Calu3 (cell line): ENCODE results near the gene WASF3. TPM values are rescaled to one million over a fixed set of nuclear protein-coding genes. Genes with fewer than 3 reads are reported as not detected.

Experiments
- BruUV-seq: library from RNA; stranded (reverse); fragments of 400-500 nt; replicated peaks from 2 replicates; lab custom pipeline; 2021; lab: Mats Ljungman, UMichigan
- CTCF ChIA-PET: fragments of 300-600 bp; sonication (Branson Sonifier 250); formaldehyde crosslinking; loops from one replicate; lab custom pipeline; 2022; ENCODE audit warnings: antibody characterized with exemption; lab: Charles Lee
- DNase-seq: peaks from one replicate; pipeline ENCODE4 v3.0.0; 2022
- H3K27ac Mint-ChIP-seq: one replicate; pipeline ENCODE4 v1.8.0; 2022; ENCODE audit warnings: mixed read lengths; ENCODE audit not compliant: unreplicated experiment
- H3K27me3 Mint-ChIP-seq: one replicate; pipeline ENCODE4 v1.8.0; 2022; ENCODE audit warnings: mixed read lengths; ENCODE audit not compliant: unreplicated experiment
- H3K36me3 Mint-ChIP-seq: one replicate; pipeline ENCODE4 v1.8.0; 2022; ENCODE audit warnings: mild to moderate bottlenecking, moderate library complexity, mixed read lengths; ENCODE audit not compliant: insufficient read depth, unreplicated experiment
- H3K4me1 Mint-ChIP-seq: one replicate; pipeline ENCODE4 v1.8.0; 2022; ENCODE audit warnings: mild to moderate bottlenecking, low read depth, mixed read lengths; ENCODE audit not compliant: unreplicated experiment
- H3K4me3 Mint-ChIP-seq: one replicate; pipeline ENCODE4 v1.8.0; 2022; ENCODE audit warnings: mild to moderate bottlenecking, low read depth, moderate library complexity, mixed read lengths; ENCODE audit not compliant: unreplicated experiment
- H3K9me3 Mint-ChIP-seq: one replicate; pipeline ENCODE4 v1.8.0; 2022; ENCODE audit warnings: low read depth, mixed read lengths; ENCODE audit not compliant: unreplicated experiment
- CTCF ChIP-seq: fragments of 200-600 bp; IDR thresholded peaks from one replicate; pipeline ENCODE4 v1.8.0; 2022; ENCODE audit warnings: antibody characterized with exemption; ENCODE audit not compliant: unreplicated experiment
- intact Hi-C: fragments of 100-400 bp; cut with micrococcal nuclease; formaldehyde crosslinking; loops from one replicate; pipeline ENCODE4 v1.10.0; 2022; ENCODE audit not compliant: unreplicated experiment
- total RNA-seq: library from RNA; stranded (reverse); gene quantifications from 2 replicates; pipeline ENCODE4 v1.2.3, GENCODE V29; 2022

WASF3 gene
- total RNA-seq, 1 experiment from 2014 or later = 8.7 TPM

GRCh38 chr13:26523007-26523406, 34.5 kb upstream of the WASF3 start:
- H3K4me1 Mint-ChIP-seq = no peaks in the 10 kb centered on the region
- H3K4me3 Mint-ChIP-seq = no peak overlapping the region
- no TSS peak for BruUV-seq
- DNase-seq = no peak
- TF ChIP-seq CTCF = no peak
- CTCF ChIA-PET = no interaction called here
- peaks cover 46% of the 10 kb centered on the region for H3K27me3 Mint-ChIP-seq
- H3K9me3 Mint-ChIP-seq = no peaks in the 10 kb centered on the region
- intact Hi-C loops = no loop called here
- H3K36me3 Mint-ChIP-seq = no peaks in the 10 kb centered on the region
- no peak overlapping the region for H3K27ac Mint-ChIP-seq

- intact Hi-C loops = no loop called here
- BruUV-seq = no TSS peak
- TF ChIP-seq CTCF = no peak
- CTCF ChIA-PET = no interaction called here
- Mint-ChIP-seq H3K27me3 (peaks cover 63% of the 10 kb centered on the region), H3K36me3 (no peaks in the 10 kb centered on the region), H3K4me1 (no peaks in the 10 kb centered on the region), H3K4me3 (no peak overlapping the region), H3K27ac (no peak overlapping the region), H3K9me3 (no peaks in the 10 kb centered on the region)
- DNase-seq = no peak
These were observed 32.0 kb upstream of the WASF3 start for GRCh38 chr13:26525528-26525927.

- no peaks in the 10 kb centered on the region for H3K9me3 Mint-ChIP-seq
- H3K4me3 Mint-ChIP-seq = no peak overlapping the region
- H3K27ac Mint-ChIP-seq = no peak overlapping the region
- peaks cover 73% of the 10 kb centered on the region for H3K27me3 Mint-ChIP-seq
- no peak for TF ChIP-seq CTCF
- no peaks in the 10 kb centered on the region for H3K4me1 Mint-ChIP-seq
- CTCF ChIA-PET = no interaction called here
- no TSS peak for BruUV-seq
- intact Hi-C loops = no loop called here
- DNase-seq = no peak
- no peaks in the 10 kb centered on the region for H3K36me3 Mint-ChIP-seq
These were observed 30.7 kb upstream of the WASF3 start for GRCh38 chr13:26526702-26527216.

GRCh38 chr13:26528527-26528926, 29.0 kb upstream of the WASF3 start:
- Mint-ChIP-seq H3K27ac (no peak overlapping the region), H3K4me1 (no peaks in the 10 kb centered on the region), H3K4me3 (no peak overlapping the region), H3K9me3 (no peaks in the 10 kb centered on the region), H3K27me3 (peaks cover 78% of the 10 kb centered on the region), H3K36me3 (no peaks in the 10 kb centered on the region)
- BruUV-seq = no TSS peak
- TF ChIP-seq CTCF = no peak
- CTCF ChIA-PET = no interaction called here
- intact Hi-C loops = no loop called here
- DNase-seq = no peak
